HT-29 (cell line): Measurements from ENCODE around the gene SEMA3F. TPM values are rescaled to one million over a fixed set of nuclear protein-coding genes. Genes with fewer than 3 reads are reported as not detected.

ENCODE experiments used
- DNase-seq: peaks from one replicate; pipeline ENCODE4 v3.0.0-alpha.2; 2015; ENCODE audit warnings: low spot score
- small RNA-seq: library from RNA; depleted of rRNA; stranded (forward); fragments of <200 nt; gene quantifications from one replicate; pipeline ENCODE3, GENCODE V24; 2014
- total RNA-seq: library from RNA; depleted of rRNA; stranded (reverse); fragments of >200 nt; shearing (Covaris generic); gene quantifications from 2 replicates; pipeline ENCODE4 v1.2.3, GENCODE V29; 2014; rRNA removed

SEMA3F gene
- total RNA-seq, 1 experiment from 2014 or later = 16.5 TPM

DNA sequence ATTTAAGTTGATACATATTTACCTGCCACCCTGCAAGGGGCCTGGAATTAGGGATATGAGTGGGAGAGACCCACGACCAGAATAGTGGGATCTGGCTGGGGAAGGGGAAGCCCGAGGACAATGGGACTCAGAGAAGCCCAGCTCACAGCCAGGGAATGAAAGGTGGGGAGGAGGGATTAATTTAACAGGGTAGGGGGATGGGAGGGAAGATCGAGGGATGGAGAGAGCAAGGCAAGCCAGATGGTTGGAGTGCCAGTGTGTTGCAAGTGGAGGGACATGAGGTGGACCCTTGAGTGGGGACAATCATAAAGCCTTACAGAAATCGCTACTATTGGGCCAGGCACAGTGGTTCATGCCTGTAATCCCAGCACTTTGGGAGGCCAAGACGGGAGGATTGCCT lies 76.5 kb downstream of the SEMA3F start:
- no peak for DNase-seq

GRCh38 chr3:50232303-50232702 lies 77.2 kb downstream of the SEMA3F start:
- DNase-seq = no peak

GRCh38 chr3:50233176-50233575 lies 78.1 kb downstream of the SEMA3F start:
- no peak for DNase-seq

DNA sequence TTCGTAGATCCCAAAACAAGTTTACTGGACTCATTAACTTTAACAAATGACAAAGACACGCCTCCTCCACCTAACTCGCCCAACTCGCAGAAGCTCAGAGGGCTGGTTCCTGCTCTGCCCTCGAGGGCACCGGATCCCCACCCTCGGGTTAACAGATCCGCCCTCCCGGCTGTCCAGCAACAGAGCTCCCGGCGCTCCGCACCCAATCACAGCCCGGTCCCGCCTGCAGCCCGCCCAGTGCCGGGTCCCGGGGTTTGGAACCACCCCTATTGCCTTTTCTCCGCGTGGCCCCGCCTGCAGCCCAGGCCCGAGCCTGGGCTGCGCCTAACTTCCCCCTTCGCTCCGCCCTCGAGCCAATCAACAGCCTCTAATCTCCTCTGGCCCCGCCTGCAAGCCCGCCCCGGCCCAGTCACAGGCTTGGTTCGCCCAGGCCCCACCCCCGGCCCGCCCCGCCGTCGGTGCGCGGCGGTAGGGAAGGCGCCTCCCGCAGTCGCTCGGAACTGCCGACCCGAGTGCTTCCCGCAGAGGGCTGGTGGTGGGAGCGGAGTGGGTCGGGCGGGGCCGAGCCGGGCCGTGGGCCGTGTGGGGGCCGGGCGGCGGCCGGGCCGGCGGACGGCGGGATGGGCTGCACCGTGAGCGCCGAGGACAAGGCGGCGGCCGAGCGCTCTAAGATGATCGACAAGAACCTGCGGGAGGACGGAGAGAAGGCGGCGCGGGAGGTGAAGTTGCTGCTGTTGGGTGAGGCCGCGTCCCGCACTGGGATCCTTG lies 80.8 kb downstream of the SEMA3F start, which contains the start of gene GNAI2:
TSS of gene GNAI2 (plus strand) at position 489 of the 768 bp plus-strand sequence. CDS start at position 621, 132 bp downstream.
- DNase-seq = peak; percentile 95

DNA sequence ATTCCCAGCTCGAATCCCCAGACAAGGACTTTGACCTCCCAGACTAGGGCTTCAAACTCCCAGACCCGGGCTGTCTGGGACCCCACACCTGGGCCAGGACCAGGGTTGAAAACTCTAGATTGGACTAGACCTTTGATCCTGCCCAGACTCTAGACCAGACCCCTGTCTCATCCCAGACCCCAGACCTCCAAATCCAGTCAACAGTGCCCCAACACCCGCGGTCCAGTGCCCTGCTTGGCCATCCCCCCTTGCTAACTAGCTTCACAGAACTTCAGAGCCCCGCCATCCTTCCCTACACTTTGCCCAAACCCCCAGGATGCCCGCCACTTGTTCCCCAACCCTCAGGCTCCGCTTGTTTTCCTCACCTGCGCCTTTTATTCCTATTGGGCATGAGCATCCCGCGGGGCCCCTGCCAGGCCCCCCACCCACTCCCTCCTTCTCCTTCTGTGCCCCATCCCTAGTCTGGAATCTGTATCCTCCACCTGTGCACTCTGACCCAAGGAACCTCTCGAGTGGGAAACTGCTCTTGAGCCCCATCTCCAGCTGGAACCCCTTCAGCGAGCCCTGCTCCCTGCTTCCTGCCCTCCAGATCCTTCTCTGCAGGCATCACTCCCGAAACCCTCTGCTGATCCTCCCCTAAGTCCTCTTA lies 81.5 kb downstream of the SEMA3F start:
- DNase-seq = no peak

DNA sequence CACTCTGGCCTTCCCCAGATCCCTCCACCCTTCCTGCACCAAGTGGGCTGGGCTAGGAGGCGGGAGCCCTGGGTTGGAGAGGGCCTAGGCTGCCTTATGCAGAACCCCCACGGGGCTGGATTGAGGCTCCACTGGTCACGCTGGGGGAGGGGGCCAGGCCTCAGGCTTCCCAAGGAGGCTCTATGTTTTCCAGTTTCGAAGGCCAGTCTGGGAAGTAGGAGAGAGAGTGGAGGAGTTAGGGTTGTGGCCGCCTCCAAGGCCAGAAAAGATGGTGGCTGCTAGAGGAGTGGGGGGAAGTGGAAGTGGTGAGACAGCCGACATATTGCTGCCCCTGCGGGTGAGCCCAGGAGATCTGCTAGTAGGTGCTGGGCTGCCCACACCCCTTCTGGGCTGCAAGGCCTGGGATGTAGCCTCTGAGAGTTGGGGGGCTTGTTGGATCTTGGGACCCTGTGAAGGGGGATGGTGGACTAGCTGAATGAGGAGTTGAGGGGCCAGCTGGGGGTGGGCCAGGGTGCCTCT lies 82.1 kb downstream of the SEMA3F start:
- no peak for DNase-seq

DNA sequence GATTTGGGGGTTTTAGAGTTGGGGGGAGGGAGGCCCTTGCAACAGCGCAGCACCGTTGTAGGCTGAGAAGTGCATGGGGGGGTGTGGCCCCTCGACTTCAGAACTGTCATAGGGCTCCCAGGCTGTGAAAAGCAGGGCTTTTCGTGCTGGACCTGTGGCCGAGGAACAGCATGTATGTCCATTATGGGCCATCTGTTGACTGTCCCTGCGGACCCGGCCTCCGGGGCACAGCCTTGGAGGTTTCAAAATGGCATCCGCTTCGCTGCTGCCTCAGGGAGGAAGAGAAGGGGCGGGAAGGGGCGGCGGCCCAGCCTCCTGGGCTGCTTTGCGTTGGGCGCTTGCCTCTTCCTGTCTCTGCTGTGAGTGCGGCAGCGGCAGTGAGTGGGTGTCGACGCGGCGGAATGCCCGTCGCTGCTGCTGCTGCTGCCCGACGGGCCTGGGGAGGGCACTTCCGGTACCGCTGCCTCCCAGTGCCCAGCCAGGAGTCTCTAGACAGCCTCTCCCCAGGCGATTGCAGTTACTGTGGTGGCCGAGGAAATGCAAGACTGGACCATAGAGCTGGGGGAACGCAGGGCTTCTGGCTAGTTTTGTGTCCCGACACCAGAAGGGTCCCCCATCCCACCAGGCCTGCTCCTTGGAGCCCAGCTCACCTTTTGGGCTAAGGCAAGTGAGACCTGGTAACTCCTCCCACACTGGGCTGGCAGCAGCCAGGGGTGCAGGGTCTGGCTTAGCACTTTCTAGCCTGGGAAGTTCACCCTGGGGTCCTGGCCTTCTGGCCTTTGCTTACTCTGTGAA lies 82.8 kb downstream of the SEMA3F start:
- DNase-seq = peak; percentile 53

DNA sequence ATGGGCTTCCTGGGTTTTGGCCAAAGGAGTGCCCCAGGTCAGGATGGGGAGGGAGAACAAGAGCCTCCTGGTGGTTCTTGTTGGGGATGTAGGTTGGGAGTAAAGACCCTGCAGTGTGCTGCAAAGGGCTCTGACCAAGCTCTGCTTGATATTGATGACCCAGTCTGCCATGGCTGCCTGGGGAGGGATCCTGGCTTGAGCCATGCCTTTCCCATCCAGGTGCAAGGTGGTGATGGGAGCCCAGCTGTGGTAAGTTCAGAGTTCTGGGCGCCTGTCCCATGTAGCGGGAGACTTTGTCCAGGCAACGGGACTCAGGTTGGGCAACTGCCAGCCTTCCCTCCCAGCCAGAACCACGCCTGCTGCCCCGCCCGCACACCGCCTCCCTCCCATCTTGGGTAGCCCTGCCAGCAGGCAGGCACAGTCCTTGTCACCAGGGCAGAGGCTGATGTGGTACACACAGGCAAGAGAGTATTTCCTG lies 83.5 kb downstream of the SEMA3F start:
- DNase-seq = peak; percentile 60

Small RNA genes within 50 kb of the gene (small RNA-seq; reads per million reads assigned to genes)
- gene MIR566 (not detected), gene MIR5787 (not detected)

Other genes with a start within 250 kb of the SEMA3F start
- 13.6 and 15.1 TPM in 2 replicates for gene MON1A, start 225.5 kb upstream of the SEMA3F start, total RNA-seq
- 17.4 and 23.7 TPM in 2 replicates for gene RBM6, start 215.2 kb upstream of the SEMA3F start, total RNA-seq
- gene RBM5, start 66.4 kb upstream of the SEMA3F start, total RNA-seq = 33.5 and 35.8 TPM in 2 replicates
- gene GNAT1, start 36.3 kb downstream of the SEMA3F start, total RNA-seq = 0.18 TPM in 1 of 2 replicates, not detected in the other
- gene SLC38A3, start 49.9 kb downstream of the SEMA3F start, total RNA-seq = 0.70 TPM in 1 of 2 replicates, not detected in the other
- gene GNAI2, start 80.9 kb downstream of the SEMA3F start, total RNA-seq = 167 and 168 TPM in 2 replicates
- 87.7 and 94.2 TPM in 2 replicates for gene SEMA3B, start 113.8 kb downstream of the SEMA3F start, total RNA-seq
- not detected in 2 replicates for gene LSMEM2, start 123.8 kb downstream of the SEMA3F start, total RNA-seq
- 175 and 177 TPM in 2 replicates for gene IFRD2, start 137.1 kb downstream of the SEMA3F start, total RNA-seq
- 8.3 and 12.7 TPM in 2 replicates for gene HYAL3, start 144.1 kb downstream of the SEMA3F start, total RNA-seq
- 14.2 and 15.3 TPM in 2 replicates for gene NAA80, start 144.1 kb downstream of the SEMA3F start, total RNA-seq
- 1.4 and 1.6 TPM in 2 replicates for gene HYAL1, start 148.2 kb downstream of the SEMA3F start, total RNA-seq
- gene HYAL2, start 167.4 kb downstream of the SEMA3F start, total RNA-seq = 81.4 and 82.6 TPM in 2 replicates
- gene TUSC2, start 172.9 kb downstream of the SEMA3F start, total RNA-seq = 66.8 and 69.2 TPM in 2 replicates
- gene RASSF1, start 185.5 kb downstream of the SEMA3F start, total RNA-seq = 24.2 and 30.2 TPM in 2 replicates
- gene ZMYND10, start 190.4 kb downstream of the SEMA3F start, total RNA-seq = 0.48 TPM in 1 of 2 replicates, not detected in the other
- gene NPRL2, start 195.5 kb downstream of the SEMA3F start, total RNA-seq = 30.0 and 30.7 TPM in 2 replicates
- 42.5 and 46.0 TPM in 2 replicates for gene CYB561D2, start 195.5 kb downstream of the SEMA3F start, total RNA-seq
- 35.8 and 36.2 TPM in 2 replicates for gene TMEM115, start 204.2 kb downstream of the SEMA3F start, total RNA-seq